IMR-90 (cell line): ENCODE results near the gene DSCAML1. TPM values are rescaled to one million over a fixed set of nuclear protein-coding genes. Genes with fewer than 3 reads are reported as not detected.

Experiments used
- ATAC-seq: fragments of 200-7000 bp; cut with Tn5 transposase; 2 replicates; pipeline ENCODE4 v1.9.1; 2020; ENCODE audit warnings: low read depth, mild to moderate bottlenecking, moderate library complexity
- BruUV-seq: library from RNA; stranded (reverse); fragments of 400-500 nt; replicated peaks from 2 replicates; lab custom pipeline; 2021; lab: Mats Ljungman, UMichigan
- CTCF ChIA-PET: fragments of 300-600 bp; formaldehyde crosslinking; extraction: SDS; loops from one replicate; lab custom pipeline; 2021; ENCODE audit warnings: antibody characterized with exemption; lab: Yijun Ruan, JAX
- POLR2A ChIA-PET: fragments of 300-600 bp; sonication (Branson Sonifier 250); formaldehyde crosslinking; loops from one replicate; lab custom pipeline; 2022; ENCODE audit warnings: antibody characterized with exemption; ENCODE audit not compliant: unreplicated experiment; lab: Charles Lee
- DNase-seq: peaks from one replicate; pipeline ENCODE4 v3.0.0; 2013
- H2AFZ ChIP-seq: replicated peaks from 2 replicates; pipeline ENCODE3; 2013; ENCODE audit warnings: low read length, mild to moderate bottlenecking; ENCODE audit not compliant: poor library complexity
- H2AK5ac ChIP-seq: 2 replicates; pipeline ENCODE4 v1.6.1; 2013; ENCODE audit warnings: low read depth, low read length, inconsistent platforms
- H2AK9ac ChIP-seq: replicated peaks from 2 replicates; pipeline ENCODE3; 2013; ENCODE audit warnings: mild to moderate bottlenecking, low read depth, low read length, moderate library complexity; ENCODE audit not compliant: poor library complexity
- H2BK120ac ChIP-seq: 2 replicates; pipeline ENCODE4 v1.6.1; 2013; ENCODE audit warnings: low read depth, low read length, inconsistent platforms
- H2BK15ac ChIP-seq: 3 replicates; pipeline ENCODE4 v1.6.1; 2013; ENCODE audit warnings: low read depth, low read length, inconsistent platforms
- H2BK20ac ChIP-seq: 2 replicates; pipeline ENCODE4 v1.6.1; 2013; ENCODE audit warnings: low read depth, mild to moderate bottlenecking, inconsistent platforms, low read length, moderate library complexity
- H2BK5ac ChIP-seq: 2 replicates; pipeline ENCODE4 v1.6.1; 2013; ENCODE audit warnings: mild to moderate bottlenecking, low read depth, low read length, inconsistent platforms; ENCODE audit not compliant: poor library complexity, severe bottlenecking
- H3K14ac ChIP-seq: replicated peaks from 2 replicates; pipeline ENCODE4 v1.6.1; 2013; ENCODE audit warnings: low read depth, low read length, inconsistent platforms
- H3K18ac ChIP-seq: 2 replicates; pipeline ENCODE4 v1.6.1; 2013; ENCODE audit warnings: low read depth, low read length, control low read depth
- H3K23ac ChIP-seq: 2 replicates; pipeline ENCODE4 v1.6.1; 2013; ENCODE audit warnings: low read depth, low read length, inconsistent platforms
- H3K27ac ChIP-seq: 2 replicates; pipeline ENCODE4 v1.5.1; 2013; ENCODE audit warnings: mild to moderate bottlenecking, control low read depth, low read length; ENCODE audit not compliant: insufficient read depth
- H3K27me3 ChIP-seq: 2 replicates; pipeline ENCODE4 v1.6.1; 2013; ENCODE audit warnings: low read length; ENCODE audit not compliant: control insufficient read depth, insufficient read depth
- H3K36me3 ChIP-seq: 2 replicates; pipeline ENCODE4 v1.6.1; 2013; ENCODE audit warnings: low read length, mixed read lengths; ENCODE audit not compliant: control insufficient read depth, insufficient read depth
- H3K4ac ChIP-seq: 2 replicates; pipeline ENCODE4 v1.6.1; 2013; ENCODE audit warnings: low read depth, low read length, inconsistent platforms
- H3K4me1 ChIP-seq: 2 replicates; pipeline ENCODE4 v1.6.1; 2013; ENCODE audit warnings: low read length, mixed read lengths; ENCODE audit not compliant: control insufficient read depth, insufficient read depth
- H3K4me2 ChIP-seq: 2 replicates; pipeline ENCODE4 v1.6.1; 2013; ENCODE audit warnings: low read depth, mild to moderate bottlenecking, control low read depth, low read length, moderate library complexity
- H3K4me3 ChIP-seq: 2 replicates; pipeline ENCODE4 v1.5.1; 2013; ENCODE audit warnings: low read depth, mild to moderate bottlenecking, control low read depth, low read length, moderate library complexity; ENCODE audit not compliant: insufficient read depth
- H3K56ac ChIP-seq: 2 replicates; pipeline ENCODE4 v1.6.1; 2013; ENCODE audit warnings: low read length, inconsistent platforms; ENCODE audit not compliant: insufficient read depth; ENCODE audit errors: extremely low read depth
- H3K79me1 ChIP-seq, 2 experiments: 2 replicates each; pipeline ENCODE4 v1.6.1; 2013; ENCODE audit warnings: low read length in 2 of 2, inconsistent platforms in 1 of 2, low read depth in 1 of 2
- H3K9ac ChIP-seq: 2 replicates; pipeline ENCODE4 v1.6.1; 2013; ENCODE audit warnings: low read depth, low read length, control low read depth
- H3K9me1 ChIP-seq: 2 replicates; pipeline ENCODE4 v1.6.1; 2013; ENCODE audit warnings: low read length, inconsistent platforms; ENCODE audit not compliant: insufficient read depth
- H3K9me3 ChIP-seq: 2 replicates; pipeline ENCODE4 v1.6.1; 2013; ENCODE audit warnings: low read length; ENCODE audit not compliant: control insufficient read depth, insufficient read depth
- H4K20me1 ChIP-seq: 2 replicates; pipeline ENCODE4 v1.6.1; 2013; ENCODE audit warnings: low read length, inconsistent platforms; ENCODE audit not compliant: insufficient read depth
- H4K5ac ChIP-seq: 2 replicates; pipeline ENCODE4 v1.6.1; 2013; ENCODE audit warnings: mild to moderate bottlenecking, low read depth, low read length, control low read depth
- H4K8ac ChIP-seq, 2 experiments: 2 replicates each; pipeline ENCODE4 v1.6.1; 2013; ENCODE audit warnings: low read depth in 2 of 2, low read length in 2 of 2, control low read depth in 1 of 2, inconsistent platforms in 1 of 2
- H4K91ac ChIP-seq: 2 replicates; pipeline ENCODE4 v1.6.1; 2013; ENCODE audit warnings: low read depth, low read length, inconsistent platforms; ENCODE audit not compliant: insufficient read depth
- BHLHE40 ChIP-seq: fragments of 150-350 bp; IDR thresholded peaks from 2 replicates; pipeline ENCODE4 v1.6.1; 2016; ENCODE audit warnings: mild to moderate bottlenecking, low read depth, low read length
- CEBPB ChIP-seq: IDR thresholded peaks from 2 replicates; pipeline ENCODE4 v1.6.1; 2012; ENCODE audit warnings: low read depth, low read length, improper control_type of control experiment
- CHD1 ChIP-seq: IDR thresholded peaks from 2 replicates; pipeline ENCODE4 v1.6.1; 2012; ENCODE audit warnings: low read depth, low read length, improper control_type of control experiment
- FOS ChIP-seq: fragments of 150-350 bp; IDR thresholded peaks from 2 replicates; pipeline ENCODE4 v1.6.1; 2016; ENCODE audit warnings: low read depth, low read length
- SMC3 ChIP-seq: fragments of 150-350 bp; IDR thresholded peaks from 2 replicates; pipeline ENCODE4 v1.6.1; 2016; ENCODE audit warnings: low read depth, mild to moderate bottlenecking, antibody characterized with exemption, low read length, moderate library complexity
- WGBS, 2 experiments: methylation state at CpG; one replicate each; pipeline versions ENCODE4 v1.1.5 to v1.1.7; 2013; ENCODE audit warnings: missing lambda C conversion rate in 2 of 2; ENCODE audit not compliant: insufficient read length in 1 of 2; ENCODE audit errors: extremely low coverage in 2 of 2; 5-methylcytosine and 5-hydroxymethylcytosine counted together
- dilution Hi-C: fragments of 300-500 bp; cut with HindIII; formaldehyde crosslinking; loops from one replicate; pipeline ENCODE4 v1.14.3; 2018; ENCODE audit warnings: low sequenced_read_pairs; ENCODE audit not compliant: unreplicated experiment
- in situ Hi-C: fragments of 300-500 bp; cut with MboI; formaldehyde crosslinking; loops from 3 replicates; pipeline ENCODE4 v1.14.3; 2019; ENCODE audit warnings: low sequenced_read_pairs, inconsistent platforms, mixed read lengths
- intact Hi-C: fragments of 100-400 bp; cut with micrococcal nuclease; formaldehyde crosslinking; loops from 2 replicates; pipeline ENCODE4 v1.10.0; 2022
- polyA plus RNA-seq, 3 experiments: library from polyadenylated mRNA; depleted of rRNA; stranded (reverse); fragments of >200 nt; gene quantifications; 2 replicates each; pipeline ENCODE4 v1.2.3, GENCODE V29; 2012; ENCODE audit warnings: low replicate concordance in 1 of 3
- total RNA-seq: library from RNA; depleted of rRNA; stranded (reverse); fragments of >200 nt; gene quantifications from 2 replicates; pipeline ENCODE4 v1.2.3, GENCODE V29; 2012
- TF ChIP-seq, protein P1 (sequence below): fragments of 150-350 bp; IDR thresholded peaks from 2 replicates; pipeline ENCODE4 v1.6.1; 2017; ENCODE audit warnings: mild to moderate bottlenecking, antibody characterized with exemption, low read length, low read depth

The DSCAML1 gene
- total and polyA plus RNA-seq, 2 of the 4 experiments (the other 2 are of a cell fraction) = not detected

DNA sequence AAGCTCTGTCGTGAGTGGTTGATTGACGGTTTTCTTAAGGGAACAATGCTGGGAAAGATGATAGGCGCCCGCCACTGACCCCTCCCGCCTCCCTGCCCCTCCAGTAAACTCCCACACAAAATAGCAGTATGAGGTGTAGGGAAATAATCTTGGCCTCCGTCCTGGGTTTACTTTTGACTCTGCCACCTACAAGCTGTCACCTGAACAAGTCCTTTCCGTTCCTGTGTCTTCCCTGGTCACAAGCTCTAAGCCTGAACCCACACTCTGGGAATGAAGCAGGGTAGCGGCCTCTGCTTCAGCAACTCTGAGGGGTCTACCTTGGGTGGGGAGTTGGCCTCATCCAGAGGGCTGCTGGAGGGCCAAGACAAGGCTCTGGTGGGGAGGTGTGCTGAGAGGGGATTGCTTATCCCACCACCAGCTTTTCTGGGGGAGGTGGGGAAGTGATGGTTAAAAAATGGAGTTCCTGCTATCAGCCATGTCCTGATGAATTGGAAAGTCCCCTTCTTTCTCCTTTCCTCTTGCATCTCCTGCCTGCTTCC is 381.6 kb downstream of the DSCAML1 start:
- H2BK20ac ChIP-seq = no peak overlapping the region
- in situ Hi-C loops (no loop called here), dilution Hi-C loops (no loop called here), intact Hi-C loops (no loop called here)
- no peak overlapping the region for H4K8ac ChIP-seq
- no peak overlapping the region for H3K4me2 ChIP-seq
- no peaks in the 10 kb centered on the region for H3K79me1 ChIP-seq
- H3K4me3 ChIP-seq = no peak overlapping the region
- no peaks in the 10 kb centered on the region; the same call in 1 of the 2 replicates for H3K27me3 ChIP-seq
- H3K56ac ChIP-seq = no peak overlapping the region
- H3K27ac ChIP-seq = no peak overlapping the region
- no peak for DNase-seq
- no CpG with 5 or more reads among the region's 8 CpGs for WGBS, 2 experiments
- CTCF ChIA-PET = interaction anchor here (0.6 kb wide), 1 partner anchor 987 kb away, joined by 3 read pairs; no protein-coding TSS in a partner anchor
- TF ChIP-seq BHLHE40 = no peak
- no peak for TF ChIP-seq CHD1
- no peak for TF ChIP-seq CEBPB
- no peak for TF ChIP-seq SMC3
- TF ChIP-seq, protein P1, sequence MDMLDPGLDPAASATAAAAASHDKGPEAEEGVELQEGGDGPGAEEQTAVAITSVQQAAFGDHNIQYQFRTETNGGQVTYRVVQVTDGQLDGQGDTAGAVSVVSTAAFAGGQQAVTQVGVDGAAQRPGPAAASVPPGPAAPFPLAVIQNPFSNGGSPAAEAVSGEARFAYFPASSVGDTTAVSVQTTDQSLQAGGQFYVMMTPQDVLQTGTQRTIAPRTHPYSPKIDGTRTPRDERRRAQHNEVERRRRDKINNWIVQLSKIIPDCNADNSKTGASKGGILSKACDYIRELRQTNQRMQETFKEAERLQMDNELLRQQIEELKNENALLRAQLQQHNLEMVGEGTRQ = no peak
- no peak for TF ChIP-seq FOS
- H4K20me1 ChIP-seq = no peaks in the 10 kb centered on the region
- H4K91ac ChIP-seq = no peak overlapping the region
- no peak for ATAC-seq
- H2BK5ac ChIP-seq = no peak overlapping the region
- H3K9ac ChIP-seq = no peak overlapping the region
- H2BK15ac ChIP-seq = no peak overlapping the region
- no peaks in the 10 kb centered on the region for H3K9me1 ChIP-seq
- H4K5ac ChIP-seq = no peak overlapping the region
- no peak overlapping the region for H2AK5ac ChIP-seq
- no peak overlapping the region for H2AFZ ChIP-seq
- POLR2A ChIA-PET = no interaction called here
- no peaks in the 10 kb centered on the region for H3K9me3 ChIP-seq
- no peak overlapping the region for H3K23ac ChIP-seq
- H3K4ac ChIP-seq = no peak overlapping the region
- no TSS peak for BruUV-seq
- H3K18ac ChIP-seq = no peak overlapping the region
- H2BK120ac ChIP-seq = no peak overlapping the region
- peaks cover 9% of the 10 kb centered on the region for H3K36me3 ChIP-seq
- no peak overlapping the region for H2AK9ac ChIP-seq
- H3K14ac ChIP-seq = no peak overlapping the region
- no peaks in the 10 kb centered on the region for H3K4me1 ChIP-seq
